NOMO-1 treated with dmso at 0.1 percent for 144 hours (cell line): ENCODE results near the gene EMILIN1.
"Not testable (repeated sequence)": the region's sequence is repeated elsewhere in the genome, so short reads cannot be mapped to it uniquely, and the experiment has no call there.

Experiments used
- DNase-seq: peaks from one replicate; lab custom pipeline; 2025; ENCODE audit not compliant: unreplicated experiment; lab: John Stamatoyannopoulos, UW

EMILIN1 gene

GRCh38 chr2:27053776-27054175, 24.6 kb upstream of the EMILIN1 start:
- no peak for DNase-seq

GRCh38 chr2:27054721-27055120, 23.7 kb upstream of the EMILIN1 start:
- no peak for DNase-seq

GRCh38 chr2:27057184-27057583, 21.2 kb upstream of the EMILIN1 start:
- DNase-seq: no peak

GRCh38 chr2:27058210-27058609, 20.2 kb upstream of the EMILIN1 start:
- DNase-seq: no peak

GRCh38 chr2:27059141-27059820, 19.1 kb upstream of the EMILIN1 start:
- no peak for DNase-seq

GRCh38 chr2:27060323-27060722, 18.1 kb upstream of the EMILIN1 start:
- no peak for DNase-seq

- no peak for DNase-seq
These were observed 13.3 kb upstream of the EMILIN1 start for GRCh38 chr2:27065128-27065527.

- no peak for DNase-seq
These were observed 11.0 kb upstream of the EMILIN1 start for GRCh38 chr2:27067385-27067784.

- DNase-seq: no peak
These were observed 9.0 kb upstream of the EMILIN1 start for GRCh38 chr2:27069436-27069835.

GRCh38 chr2:27069961-27070618, 8.3 kb upstream of the EMILIN1 start:
- DNase-seq: no peak

GRCh38 chr2:27070653-27071276, 7.7 kb upstream of the EMILIN1 start:
- no peak for DNase-seq

GRCh38 chr2:27071277-27071989, 7.0 kb upstream of the EMILIN1 start, which contains the start of gene OST4:
TSS of gene OST4 (minus strand) at chr2:27071654.
- peak; percentile 82 for DNase-seq

- no peak for DNase-seq
These were observed 6.2 kb upstream of the EMILIN1 start for GRCh38 chr2:27071990-27072830.

GRCh38 chr2:27072920-27073319, 5.5 kb upstream of the EMILIN1 start:
- DNase-seq: no peak

GRCh38 chr2:27073782-27074181, 4.6 kb upstream of the EMILIN1 start:
- DNase-seq: no peak

- peak; percentile 38 for DNase-seq
These were observed 3.5 kb upstream of the EMILIN1 start for GRCh38 chr2:27074738-27075565.

GRCh38 chr2:27075566-27075871, 2.9 kb upstream of the EMILIN1 start:
- DNase-seq: not testable (repeated sequence)

- DNase-seq: no peak
These were observed 2.1 kb upstream of the EMILIN1 start for GRCh38 chr2:27076323-27076722.

- DNase-seq: no peak
These were observed 1.2 kb upstream of the EMILIN1 start for GRCh38 chr2:27077231-27077630.
